Right cardiac atrium (tissue), 5 donors: ENCODE measurements around the gene DNMT3A. TPM values are rescaled to one million over a fixed set of nuclear protein-coding genes. Genes with fewer than 3 reads are reported as not detected.
A peak's percentile ranks its signal among the peaks of the same experiment; 100 is the strongest.

Experiments
- ATAC-seq, 2 donors: fragments of 200-7000 bp; cut with Tn5 transposase; one replicate each; pipeline versions ENCODE4 v1.8.0 to v1.9.1; 2020; ENCODE audit warnings: moderate library complexity in 2 of 2, mild to moderate bottlenecking in 1 of 2
- DNase-seq, 3 donors: peaks; one replicate each; pipeline ENCODE4 v3.0.0-alpha.2; 2020
- H3K27ac ChIP-seq: one replicate; pipeline ENCODE4 v1.5.1; 2013; ENCODE audit warnings: mild to moderate bottlenecking, low read length, control low read depth, moderate library complexity
- H3K27me3 ChIP-seq: one replicate; pipeline ENCODE4 v1.6.1; 2013; ENCODE audit not compliant: control insufficient read depth, insufficient read depth
- H3K4me1 ChIP-seq: one replicate; pipeline ENCODE4 v1.6.1; 2013; ENCODE audit warnings: low read length; ENCODE audit not compliant: control insufficient read depth, insufficient read depth
- H3K4me3 ChIP-seq: one replicate; pipeline ENCODE4 v1.5.1; 2013; ENCODE audit warnings: low read length, control low read depth
- H3K9me3 ChIP-seq: one replicate; pipeline ENCODE4 v1.6.1; 2013; ENCODE audit warnings: low read length; ENCODE audit not compliant: control insufficient read depth
- WGBS: extraction: QIAGEN DNeasy Blood & Tissue Kit; methylation state at CpG from one replicate; pipeline ENCODE4 v1.1.7; 2013; 5-methylcytosine and 5-hydroxymethylcytosine counted together
- intact Hi-C, 4 donors: fragments of 100-400 bp; cut with DNase I; formaldehyde crosslinking; loops; one replicate each; pipeline versions ENCODE4 v1.11.0 to v1.14.0; 2022 to 2023
- polyA plus RNA-seq: library from polyadenylated mRNA; stranded (reverse); fragments of 200-250 nt; gene quantifications from one replicate; pipeline ENCODE4 v1.2.3, GENCODE V29; 2013
- total RNA-seq, 4 donors: library from RNA; stranded (reverse); fragmentation: NEBNext Ultra II Directional; extraction: Animal tissue kit (Norgen Biotek cat#: 25700); gene quantifications; one replicate each; pipeline ENCODE4 v1.2.1, GENCODE V29; 2021
- donor health status: healthy with polysubstance abuse.
- donor health status: DM: no; HTN: yes; CAD: no.
- donor health status: DM: no; HTN: no; CAD: no.
- donor health status: DM: no; HTN: yes; CAD: no; lungs with severe emphysema.
- donor health status: DM: yes; HTN: yes; CAD: no.

The DNMT3A gene
- total and polyA plus RNA-seq, 5 donors, result 9.9 to 22.9 (median 20.2) TPM

- WGBS, result 94% methylated on average over 6 of the region's 6 CpGs
- Histone ChIP-seq H3K9me3 (no peaks in the 10 kb centered on the region), H3K27ac (no peak overlapping the region), H3K27me3 (no peaks in the 10 kb centered on the region), H3K4me1 (no peaks in the 10 kb centered on the region), H3K4me3 (no peak overlapping the region)
- DNase-seq (no peak), ATAC-seq (no peak)
- intact Hi-C loops, result loop anchor here in 1 of 4 donors (10.0 kb wide), 1 partner anchor 145 kb away; no protein-coding TSS in a partner anchor
These were observed 37.8 kb upstream of the DNMT3A start for GRCh38 chr2:25379535-25379934.

- DNase-seq (no peak), ATAC-seq (no peak)
- Histone ChIP-seq H3K9me3 (no peaks in the 10 kb centered on the region), H3K4me1 (no peaks in the 10 kb centered on the region), H3K27ac (no peak overlapping the region), H3K27me3 (no peaks in the 10 kb centered on the region), H3K4me3 (no peak overlapping the region)
- intact Hi-C loops, result loop anchor here in 1 of 4 donors (10.0 kb wide), 1 partner anchor 146 kb away; no protein-coding TSS in a partner anchor
- 85% methylated on average over 10 of the region's 10 CpGs for WGBS
These were observed 37.2 kb upstream of the DNMT3A start for GRCh38 chr2:25378731-25379490.

GRCh38 chr2:25377822-25378421, 36.2 kb upstream of the DNMT3A start:
- intact Hi-C loops, result loop anchor here in 1 of 4 donors (10.0 kb wide), 1 partner anchor 147 kb away; no protein-coding TSS in a partner anchor
- Histone ChIP-seq H3K9me3 (no peaks in the 10 kb centered on the region), H3K27me3 (no peaks in the 10 kb centered on the region), H3K4me3 (no peak overlapping the region), H3K4me1 (no peaks in the 10 kb centered on the region), H3K27ac (no peak overlapping the region)
- DNase-seq, result no peak
- ATAC-seq, result no peak
- 90% methylated on average over 22 of the region's 22 CpGs for WGBS

- Histone ChIP-seq H3K27me3 (no peaks in the 10 kb centered on the region), H3K27ac (no peak overlapping the region), H3K4me3 (no peak overlapping the region), H3K9me3 (no peaks in the 10 kb centered on the region), H3K4me1 (no peaks in the 10 kb centered on the region)
- ATAC-seq (peak; percentile 97 to 98), DNase-seq (peak; percentile 87 to 95 (median 93))
- 19% methylated on average over 52 of the region's 52 CpGs for WGBS
- intact Hi-C loops, result loop anchor here in 1 of 4 donors (10.0 kb wide), 1 partner anchor 148 kb away; no protein-coding TSS in a partner anchor
These were observed 35.3 kb upstream of the DNMT3A start for GRCh38 chr2:25376750-25377621.

GRCh38 chr2:25375989-25376545, 34.3 kb upstream of the DNMT3A start:
- DNase-seq, result no peak
- ATAC-seq, result no peak
- no peak overlapping the region for H3K27ac ChIP-seq

GRCh38 chr2:25375371-25375988, 33.8 kb upstream of the DNMT3A start:
- intact Hi-C loops, result loop anchor here in 2 of 4 donors (2.0 to 10.0 kb wide), 2 partner anchors 33 to 149 kb away; no protein-coding TSS in a partner anchor
- no peak overlapping the region for H3K4me3 ChIP-seq
- no peak overlapping the region for H3K27ac ChIP-seq
- H3K4me1 ChIP-seq, result no peaks in the 10 kb centered on the region
- H3K27me3 ChIP-seq, result no peaks in the 10 kb centered on the region
- DNase-seq, result no peak
- 87% methylated on average over 17 of the region's 17 CpGs for WGBS
- ATAC-seq, result no peak
- H3K9me3 ChIP-seq, result no peaks in the 10 kb centered on the region

More at GRCh38 chr2:25375989-25376545, 34.3 kb upstream of the DNMT3A start:
- H3K9me3 ChIP-seq, result no peaks in the 10 kb centered on the region
- WGBS, result 73% methylated on average over 16 of the region's 16 CpGs
- intact Hi-C loops, result loop anchor here in 2 of 4 donors (2.0 to 10.0 kb wide), 2 partner anchors 33 to 149 kb away; no protein-coding TSS in a partner anchor
- no peak overlapping the region for H3K4me3 ChIP-seq
- no peaks in the 10 kb centered on the region for H3K27me3 ChIP-seq
- no peaks in the 10 kb centered on the region for H3K4me1 ChIP-seq

GRCh38 chr2:25374827-25375226, 33.1 kb upstream of the DNMT3A start:
- Histone ChIP-seq H3K4me1 (no peaks in the 10 kb centered on the region), H3K9me3 (no peaks in the 10 kb centered on the region), H3K4me3 (no peak overlapping the region), H3K27me3 (no peaks in the 10 kb centered on the region), H3K27ac (no peak overlapping the region)
- 97% methylated on average over 5 of the region's 5 CpGs for WGBS
- DNase-seq (no peak), ATAC-seq (no peak)
- intact Hi-C loops, result loop anchor here in 2 of 4 donors (2.0 to 10.0 kb wide), 2 partner anchors 32 to 150 kb away; no protein-coding TSS in a partner anchor

GRCh38 chr2:25374411-25374810, 32.7 kb upstream of the DNMT3A start:
- Histone ChIP-seq H3K27me3 (no peaks in the 10 kb centered on the region), H3K9me3 (no peaks in the 10 kb centered on the region), H3K4me1 (no peaks in the 10 kb centered on the region), H3K4me3 (no peak overlapping the region), H3K27ac (no peak overlapping the region)
- WGBS, result 97% methylated on average over 4 of the region's 4 CpGs
- DNase-seq, result no peak
- ATAC-seq, result no peak
- intact Hi-C loops, result loop anchor here in 2 of 4 donors (2.0 to 10.0 kb wide), 2 partner anchors 32 to 150 kb away; no protein-coding TSS in a partner anchor

GRCh38 chr2:25373269-25373981, 31.7 kb upstream of the DNMT3A start:
- 83% methylated on average over 20 of the region's 20 CpGs for WGBS
- Histone ChIP-seq H3K27me3 (no peaks in the 10 kb centered on the region), H3K4me3 (no peak overlapping the region), H3K4me1 (no peaks in the 10 kb centered on the region), H3K27ac (no peak overlapping the region), H3K9me3 (no peaks in the 10 kb centered on the region)
- intact Hi-C loops, result loop anchor here in 1 of 4 donors (10.0 kb wide), 1 partner anchor 151 kb away; no protein-coding TSS in a partner anchor
- ATAC-seq (no peak), DNase-seq (peak in 2 of 3 donors; percentile 56 to 58)
